GM21825 (cell line): ENCODE measurements around the gene SH2D1A.
"Not testable (repeated sequence)": the region's sequence is repeated elsewhere in the genome, so short reads cannot be mapped to it uniquely, and the experiment has no call there.

Experiments
- ATAC-seq: cut with Tn5 transposase; IDR thresholded peaks from one replicate; pipeline ENCODE4 v1.9.1; 2021; ENCODE audit warnings: mild to moderate bottlenecking, moderate library complexity; ENCODE audit not compliant: unreplicated experiment

Gene SH2D1A

DNA sequence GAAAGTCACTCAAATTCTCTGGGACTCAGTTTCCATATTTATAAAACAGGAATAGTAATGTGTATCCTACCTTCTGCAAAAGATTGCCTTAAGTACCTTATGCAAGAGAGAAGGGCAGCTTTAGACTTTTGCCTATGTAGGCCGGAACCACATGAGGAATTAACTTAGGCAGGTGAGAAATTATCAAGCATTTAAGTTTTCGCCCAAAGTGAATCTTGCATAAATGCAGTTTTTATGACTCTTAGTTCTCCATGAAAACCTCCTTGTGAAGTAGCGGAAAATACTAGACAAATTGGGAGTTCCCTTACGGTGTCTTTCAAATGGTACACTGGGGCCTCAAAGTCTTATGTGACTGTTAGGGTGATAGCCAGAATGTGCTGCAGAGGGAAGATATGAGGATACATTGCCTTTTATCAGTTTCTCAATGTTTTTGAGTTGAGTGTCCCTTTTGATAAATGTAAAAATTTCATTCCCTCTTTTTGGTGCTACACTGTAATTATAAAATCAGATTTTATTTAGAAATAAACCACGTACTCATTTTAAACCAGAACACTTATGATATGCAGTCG lies 2.6 kb downstream of the SH2D1A start:
- no peak for ATAC-seq

DNA sequence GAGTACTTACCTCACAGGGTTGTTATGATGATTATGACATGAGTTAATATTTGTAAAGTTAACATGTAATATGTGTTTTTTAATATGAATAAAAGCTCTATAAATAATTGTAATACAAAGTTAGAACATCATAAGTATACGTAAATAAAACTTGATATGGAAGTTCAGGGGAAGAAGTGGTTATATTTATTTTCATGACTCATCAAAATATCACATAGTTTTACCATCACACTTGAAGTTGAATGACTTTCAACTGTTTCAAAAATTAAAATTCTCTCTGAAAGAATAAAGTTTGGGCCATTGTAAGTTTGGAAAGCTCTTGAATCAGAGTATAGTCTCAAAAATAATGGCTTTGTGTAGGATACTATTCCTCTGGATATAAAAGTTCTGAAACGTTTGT lies 8.3 kb downstream of the SH2D1A start:
- no peak for ATAC-seq

DNA sequence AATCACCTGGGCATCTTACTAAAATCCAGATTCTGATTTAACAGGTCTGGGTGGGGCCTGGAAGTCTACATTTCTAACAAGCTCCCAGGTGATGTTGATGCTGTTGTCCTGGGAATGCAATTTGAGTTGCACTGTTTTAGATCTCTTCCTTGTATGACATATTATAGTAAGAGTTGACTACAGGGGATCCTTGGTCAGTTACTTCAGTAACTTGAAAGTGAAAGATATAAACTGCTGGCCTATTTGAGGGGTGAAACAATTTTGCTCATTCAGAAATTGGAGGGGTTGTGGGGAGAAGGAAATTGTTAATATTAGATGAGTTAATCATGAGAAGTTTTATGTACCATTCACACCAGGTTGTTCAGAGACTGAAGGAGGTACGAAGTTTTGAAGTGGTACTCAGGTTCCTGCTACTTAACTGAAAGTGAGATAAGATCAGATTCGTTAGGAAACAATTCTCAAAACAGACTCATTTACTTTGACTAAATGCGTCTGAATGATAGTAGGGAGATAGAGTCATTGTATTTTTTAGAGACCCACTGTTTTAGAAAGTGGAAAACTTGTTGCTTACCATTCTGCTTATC lies 12.5 kb downstream of the SH2D1A start:
- ATAC-seq = no peak

DNA sequence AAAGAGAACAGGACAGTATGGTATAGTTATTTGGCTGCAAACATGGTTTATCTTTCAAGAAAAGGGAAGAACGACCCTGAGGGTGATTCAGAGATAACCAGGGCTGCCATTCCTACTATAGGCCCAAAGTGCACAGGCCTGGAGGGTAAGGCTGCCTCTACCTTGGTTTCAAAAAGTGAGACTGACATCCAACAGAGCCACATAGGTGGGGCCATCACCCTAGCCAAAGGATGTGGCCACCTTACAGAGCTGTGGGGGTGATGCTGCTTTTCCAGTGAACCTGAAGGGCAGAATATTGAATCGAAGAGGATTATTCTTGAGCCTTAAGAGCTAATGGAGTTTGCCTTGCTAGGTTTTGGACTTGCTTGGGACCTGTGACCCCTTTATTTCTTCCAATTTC lies 15.7 kb downstream of the SH2D1A start:
- no peak for ATAC-seq

DNA sequence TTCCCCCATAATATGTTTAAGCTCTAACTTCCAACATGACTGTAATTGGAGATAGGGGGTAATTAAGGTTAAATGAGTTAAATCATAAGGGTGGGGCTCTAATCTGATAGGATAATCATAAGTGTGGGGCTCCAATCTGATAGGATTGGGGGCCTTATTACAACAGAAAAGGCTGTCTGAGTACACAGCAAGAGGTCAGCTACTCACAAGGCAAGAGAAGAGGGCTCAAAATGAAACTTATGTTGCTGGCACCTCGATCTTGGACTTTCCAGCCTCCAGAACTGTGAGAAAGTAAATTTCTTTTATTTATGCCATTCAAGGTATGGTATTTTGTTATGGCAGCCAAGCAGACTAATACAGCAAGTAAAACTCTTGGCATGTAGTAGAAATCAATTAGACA lies 16.4 kb downstream of the SH2D1A start:
- no peak for ATAC-seq

DNA sequence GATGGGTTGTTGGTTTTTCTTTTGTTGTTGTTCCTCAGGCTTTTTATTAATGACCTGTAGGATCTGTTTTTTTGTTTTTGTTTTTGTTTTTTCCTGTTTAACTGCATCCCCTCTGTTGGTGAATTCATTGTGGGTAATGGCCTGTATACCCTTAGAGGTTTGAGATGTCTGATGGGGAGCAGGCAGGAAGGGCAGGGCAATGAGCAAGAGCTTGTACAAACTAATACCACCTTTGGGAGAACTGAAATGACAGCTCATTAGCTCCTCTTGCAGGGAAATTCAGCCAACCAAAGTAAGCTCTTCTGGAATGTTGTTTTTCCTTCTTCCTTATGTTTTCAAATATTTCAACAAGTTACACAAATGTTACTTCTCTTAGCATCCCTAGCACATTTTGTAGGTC lies 23.4 kb downstream of the SH2D1A start:
- no peak for ATAC-seq

DNA sequence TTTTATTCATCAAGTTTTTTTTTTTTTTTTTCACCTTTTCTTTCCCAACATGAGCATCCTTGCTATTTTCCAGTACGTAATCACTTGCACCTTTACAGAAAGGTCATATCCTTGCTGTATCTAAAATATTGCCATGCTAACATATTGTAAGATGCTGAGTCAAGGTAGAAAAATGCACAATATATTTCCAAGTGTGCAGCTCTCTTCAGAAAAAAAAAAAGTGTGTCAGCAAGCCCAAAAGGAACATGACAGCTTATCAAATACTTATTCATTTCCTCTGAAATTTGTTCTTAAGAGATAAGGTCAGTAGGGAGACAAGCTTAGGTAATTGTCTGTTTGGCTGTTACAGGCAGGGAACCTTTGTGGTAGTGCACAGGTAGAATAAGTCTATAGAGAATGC lies 27.0 kb downstream of the SH2D1A start:
- no peak for ATAC-seq

DNA sequence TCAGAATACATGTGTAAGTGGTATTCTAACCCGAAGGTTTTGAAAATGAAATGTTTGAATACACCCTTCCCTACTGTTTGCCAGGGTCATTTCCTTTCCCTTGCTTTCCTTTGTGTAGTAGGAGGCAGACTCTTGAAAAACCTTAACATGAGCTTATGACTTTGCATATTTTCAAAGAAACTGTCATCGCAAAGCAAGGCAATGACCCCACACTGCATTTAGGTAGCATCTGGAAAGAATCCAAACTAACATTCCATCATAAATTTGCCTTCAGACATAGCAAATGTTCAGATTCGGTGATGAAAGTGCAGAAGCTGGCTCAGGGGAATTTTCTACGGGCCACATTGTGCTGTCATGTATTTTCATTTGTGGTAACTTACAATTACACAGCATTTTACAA lies 32.3 kb downstream of the SH2D1A start:
- ATAC-seq = no peak

DNA sequence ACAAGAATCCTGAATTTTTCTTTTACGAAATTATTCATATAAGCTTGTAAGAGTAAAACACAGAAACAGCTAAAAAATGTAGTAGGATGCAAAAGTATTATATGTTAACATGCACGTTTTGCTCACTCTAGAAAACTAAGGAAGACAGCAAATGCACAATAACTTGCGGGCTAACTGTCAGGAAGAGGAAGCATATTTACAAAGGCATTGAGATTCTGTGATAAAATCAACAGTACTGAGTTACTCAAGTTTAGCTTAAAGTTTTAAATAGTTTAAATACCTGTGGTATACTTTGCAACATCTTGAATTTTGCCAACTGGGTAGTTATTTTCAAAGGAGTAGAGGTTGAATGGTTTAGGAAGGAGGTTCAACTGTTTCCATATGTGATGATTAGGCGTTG lies 37.0 kb downstream of the SH2D1A start:
- ATAC-seq = no peak

DNA sequence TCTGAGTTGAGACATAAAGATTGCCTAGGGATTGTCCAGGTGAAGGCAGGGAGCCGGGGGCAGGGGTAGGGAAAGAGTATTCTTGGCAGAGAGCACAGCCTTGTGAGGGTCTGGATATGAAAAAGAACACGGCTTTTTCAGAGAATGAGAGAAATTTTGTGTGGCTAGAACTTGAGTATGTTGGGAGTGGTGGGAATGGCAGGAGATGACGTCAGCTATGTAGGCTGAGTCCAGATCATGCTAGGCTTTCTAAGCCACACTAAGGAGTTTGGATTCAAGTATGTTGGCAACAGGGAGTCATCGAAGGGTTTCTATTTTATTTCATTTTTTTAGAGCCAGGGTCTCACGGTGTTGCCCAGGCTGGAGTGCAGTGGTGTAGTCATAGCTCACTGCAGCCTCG lies 40.0 kb downstream of the SH2D1A start:
- no peak for ATAC-seq

DNA sequence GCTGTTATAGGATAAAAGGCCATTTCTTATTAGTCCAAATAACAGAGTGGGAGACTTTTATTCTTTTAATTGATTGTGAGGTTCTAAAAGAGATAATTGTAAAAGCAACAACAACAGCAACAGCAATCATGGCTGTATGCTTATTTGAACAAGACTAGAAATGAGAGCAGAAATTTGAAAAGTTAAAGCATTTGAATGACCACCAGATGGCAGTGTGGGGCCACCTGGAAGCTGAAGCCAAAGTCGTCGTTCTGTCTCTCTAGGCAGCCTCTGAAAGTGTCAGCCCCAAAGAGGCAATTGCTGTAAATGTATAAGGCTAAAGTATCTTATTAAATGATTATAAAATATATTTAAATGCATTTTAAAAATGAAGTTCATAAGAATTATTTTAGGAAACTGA lies 42.2 kb downstream of the SH2D1A start:
- peak; percentile 82 for ATAC-seq

DNA sequence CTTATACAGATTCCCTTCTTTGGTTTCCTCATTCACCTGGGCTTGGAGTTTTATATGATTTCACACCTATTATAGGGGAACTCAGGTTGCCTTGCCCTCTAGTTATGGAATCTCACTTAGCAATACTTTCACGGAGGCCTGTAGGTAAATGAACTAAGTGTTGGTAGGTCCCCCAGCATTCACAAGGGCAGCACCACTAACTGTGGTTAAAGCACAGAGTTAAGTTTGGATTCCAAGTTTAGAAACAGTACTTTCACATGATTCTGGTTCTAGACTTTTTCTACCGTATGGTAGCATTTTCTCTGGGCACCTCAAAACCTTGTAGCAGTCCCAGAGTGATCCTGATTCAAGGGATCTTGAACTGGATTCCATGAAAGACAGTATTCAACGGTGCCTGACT lies 46.4 kb downstream of the SH2D1A start:
- ATAC-seq = no peak

DNA sequence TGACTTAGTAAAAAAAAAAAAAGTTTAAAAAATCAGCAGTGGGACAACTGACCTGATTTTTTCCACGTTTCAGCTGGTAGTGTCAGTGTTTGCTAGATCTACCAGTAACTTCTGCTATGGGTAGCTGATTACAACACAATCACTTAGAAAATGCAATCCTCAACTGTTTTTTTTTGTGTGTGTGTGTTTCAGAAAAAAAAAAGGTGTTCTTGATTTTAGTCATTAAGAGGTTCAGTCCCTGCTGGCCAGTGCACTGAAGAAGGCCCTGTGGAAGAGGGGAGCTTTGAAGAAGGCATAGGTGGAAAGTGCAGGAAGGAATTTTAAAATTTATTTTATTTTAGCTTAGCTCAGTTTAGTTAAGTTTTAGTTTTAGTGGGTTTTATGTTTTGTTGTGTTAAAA lies 46.9 kb downstream of the SH2D1A start:
- ATAC-seq = no peak

DNA sequence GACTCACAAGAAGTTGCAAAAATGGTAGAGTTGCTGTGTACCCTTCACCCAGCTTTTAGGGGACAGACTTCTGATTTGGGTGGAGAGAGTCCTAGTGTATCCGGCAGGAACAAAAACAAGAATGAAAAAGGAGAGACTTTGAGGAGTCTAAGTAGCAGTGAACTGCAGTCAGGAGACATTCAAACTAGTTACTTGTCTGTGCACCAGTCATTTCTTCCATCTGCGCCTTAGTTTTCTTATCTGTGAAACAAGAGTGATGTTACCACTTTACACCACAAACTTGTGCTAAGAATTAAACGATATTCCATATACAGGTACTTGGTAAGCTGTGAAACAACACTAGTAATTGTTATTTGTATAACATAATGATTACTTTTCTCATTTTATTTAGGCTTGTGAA lies 47.3 kb downstream of the SH2D1A start:
- no peak for ATAC-seq

DNA sequence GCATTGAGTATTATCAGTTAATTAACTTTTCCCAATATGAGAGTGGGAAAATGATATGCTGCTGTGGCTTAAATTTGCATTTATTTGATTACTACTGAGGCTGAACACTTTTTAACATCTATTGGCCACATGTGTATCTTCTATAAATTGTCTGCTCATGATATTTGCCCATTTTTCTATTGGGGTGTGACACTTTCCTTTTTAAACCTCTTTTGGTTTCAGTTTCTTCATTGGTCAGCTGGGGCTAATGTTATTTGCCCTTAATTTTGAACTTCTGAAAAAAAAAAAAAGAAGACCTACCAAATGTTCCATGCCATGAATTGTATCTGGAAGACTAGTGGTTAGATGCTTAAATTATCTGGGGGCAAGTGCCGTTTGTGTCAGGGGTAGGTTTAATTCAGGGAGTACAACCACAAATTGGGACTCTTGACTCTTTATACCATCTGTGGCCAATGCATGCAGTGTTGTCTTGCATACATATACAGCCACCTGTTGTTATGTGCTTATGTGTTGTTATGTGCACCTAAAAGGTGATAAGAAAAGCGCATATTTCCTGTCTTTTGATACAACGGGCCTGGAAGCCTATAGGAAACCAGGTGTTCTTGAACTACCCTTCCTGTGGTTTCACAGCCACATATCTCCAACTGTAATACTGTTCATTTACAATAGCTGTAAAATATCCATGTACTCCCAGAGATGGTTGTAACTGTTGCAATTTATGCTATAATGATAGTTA lies 49.0 kb downstream of the SH2D1A start:
- ATAC-seq = no peak

DNA sequence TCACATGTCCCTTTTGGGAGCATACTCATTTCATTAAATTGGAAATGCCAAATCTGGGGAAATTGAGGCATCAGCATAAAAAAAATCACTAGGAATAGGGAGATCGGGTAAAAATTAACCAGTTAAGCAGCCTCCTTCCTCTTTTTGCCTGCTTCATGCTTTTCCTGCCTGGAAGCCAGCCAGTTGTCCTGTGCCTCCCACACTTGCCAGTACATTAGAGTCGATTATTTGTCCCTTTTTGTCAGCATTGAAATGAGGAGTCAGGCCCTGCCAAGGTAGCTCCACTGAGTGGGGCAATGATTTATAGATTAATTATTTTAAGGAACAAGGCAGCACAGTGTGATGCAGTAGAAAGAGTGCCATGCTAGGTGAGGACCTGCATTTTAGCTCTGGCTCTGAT lies 55.3 kb downstream of the SH2D1A start:
- ATAC-seq = no peak

DNA sequence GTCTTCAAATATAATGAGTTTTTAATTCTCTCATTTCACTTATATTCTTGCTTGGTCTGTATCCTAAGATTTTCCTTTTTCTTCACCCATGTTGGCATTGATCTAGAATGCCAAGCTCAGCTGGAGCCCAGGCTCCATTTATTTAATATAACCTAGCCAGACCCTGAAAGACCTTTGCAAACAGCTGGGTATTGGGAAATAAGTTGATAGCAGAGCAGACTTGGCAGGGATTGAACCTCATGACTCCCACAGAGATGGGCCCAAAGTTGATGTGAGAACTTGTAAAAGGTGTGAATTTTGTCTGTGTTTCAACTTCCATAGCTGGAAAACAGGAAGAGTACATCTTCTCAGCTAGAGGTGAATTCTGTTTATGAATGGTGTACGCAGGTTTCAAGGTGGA lies 59.5 kb downstream of the SH2D1A start:
- no peak for ATAC-seq

DNA sequence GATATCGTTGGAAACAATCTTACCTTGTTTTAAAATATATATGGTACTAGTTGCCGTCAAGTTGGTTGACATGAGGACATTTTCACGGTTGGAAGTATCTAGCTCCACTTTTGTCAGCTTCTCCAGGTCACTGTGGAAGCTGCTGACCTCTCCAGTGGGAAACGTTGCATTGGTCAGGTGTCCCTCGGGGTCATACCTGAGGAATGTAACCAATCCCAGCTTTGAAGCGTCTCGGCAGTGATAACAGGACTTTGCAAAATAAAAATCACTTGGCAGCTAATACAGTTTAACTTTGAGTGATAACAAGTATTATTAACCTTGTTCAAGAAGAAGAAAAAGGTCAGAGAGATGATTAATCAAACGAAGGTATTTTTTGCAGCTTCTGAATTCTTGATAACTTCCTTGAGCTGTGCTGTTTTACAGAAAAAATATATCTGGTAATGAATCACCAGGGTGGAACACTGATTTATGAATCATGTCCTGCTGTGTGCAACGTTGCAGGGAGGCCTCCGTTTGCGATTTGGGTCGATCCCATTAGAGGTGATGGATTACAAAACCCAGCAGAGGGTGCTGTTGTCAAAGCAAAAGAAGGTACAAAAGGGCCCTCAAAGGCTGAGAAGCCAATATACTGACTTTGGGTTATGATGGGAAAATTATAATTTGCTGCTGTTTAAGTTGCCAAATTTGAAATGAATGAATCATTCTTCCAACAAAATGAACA lies 60.1 kb downstream of the SH2D1A start:
- peak; percentile 96 for ATAC-seq

DNA sequence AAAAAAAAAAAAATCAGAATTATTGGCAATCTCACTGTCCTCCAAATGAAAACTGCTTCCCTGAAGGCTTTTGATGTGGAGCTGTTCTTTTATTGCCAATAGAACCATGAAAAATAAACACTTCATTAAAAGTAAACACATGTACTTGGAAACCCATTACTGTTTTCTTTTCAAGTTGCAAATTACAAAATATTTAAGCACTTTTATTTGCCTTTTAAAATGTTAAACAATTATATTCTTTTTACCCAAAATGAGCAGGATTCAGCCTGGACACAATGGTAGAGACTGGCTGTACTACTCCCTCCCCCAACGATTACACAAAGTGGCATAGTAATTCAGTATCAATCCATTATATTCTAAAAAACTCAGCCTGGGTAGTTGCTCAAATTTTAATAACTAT lies 60.9 kb downstream of the SH2D1A start:
- no peak for ATAC-seq

DNA sequence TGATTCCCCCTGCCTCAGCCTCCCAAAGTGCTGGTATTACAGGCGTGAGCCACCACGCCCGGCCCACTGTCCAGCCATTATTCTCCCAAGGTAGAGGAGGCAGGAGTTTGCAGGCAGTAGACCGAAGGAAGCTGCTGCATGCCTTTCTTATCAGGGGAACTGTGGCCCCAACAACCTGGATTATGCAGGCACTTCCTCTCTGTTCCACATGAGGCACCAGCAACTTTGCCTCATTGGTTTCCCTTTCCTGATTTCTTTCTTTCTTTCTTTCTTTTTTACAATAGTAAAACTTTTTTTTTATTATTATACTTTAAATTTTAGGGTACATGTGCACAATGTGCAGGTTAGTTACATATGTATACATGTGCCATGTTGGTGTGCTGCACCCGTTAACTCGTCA lies 62.0 kb downstream of the SH2D1A start:
- ATAC-seq = not testable (repeated sequence)

DNA sequence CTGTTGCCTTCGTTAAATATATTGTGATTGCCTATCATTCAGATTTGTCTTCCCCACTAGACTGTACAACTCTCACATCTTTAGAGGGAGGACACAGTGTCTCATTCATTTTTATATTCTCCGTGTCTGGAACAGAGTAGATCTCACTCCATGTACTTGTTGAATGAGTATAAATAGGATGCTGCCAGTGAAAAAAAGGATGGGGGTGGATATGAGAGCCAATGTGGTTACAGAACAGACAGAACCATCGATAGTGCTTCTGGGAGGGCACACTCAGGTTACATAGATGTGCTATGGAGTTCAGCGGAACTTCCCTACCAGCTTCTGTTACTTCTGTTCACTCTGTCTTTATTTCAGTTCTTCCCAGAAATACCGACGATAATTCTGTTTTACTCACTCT lies 66.9 kb downstream of the SH2D1A start:
- no peak for ATAC-seq

DNA sequence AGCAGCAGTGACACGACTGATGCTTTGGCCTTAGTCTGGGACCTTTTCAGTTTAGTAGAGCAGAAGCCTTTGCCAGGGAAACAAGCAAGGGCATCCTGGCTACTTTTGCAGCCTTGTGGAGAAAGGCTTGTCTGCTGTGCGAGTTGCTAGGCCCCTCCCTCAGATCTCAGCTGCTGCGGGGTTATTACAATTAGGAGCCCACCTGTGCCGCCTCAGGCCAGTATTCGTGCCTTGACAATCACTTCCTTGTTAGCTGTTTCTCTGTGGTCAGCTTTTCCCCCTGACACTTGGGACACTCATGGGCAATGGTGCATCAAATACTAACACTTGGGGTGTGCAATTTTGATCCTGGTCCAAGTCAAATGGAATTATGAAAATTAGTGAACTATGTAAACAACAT lies 67.9 kb downstream of the SH2D1A start:
- ATAC-seq = no peak
